Fibroblast of the aortic adventitia (primary cell): ENCODE results near the gene C8B. TPM values are rescaled to one million over a fixed set of nuclear protein-coding genes. Genes with fewer than 3 reads are reported as not detected.

Experiments
- DNase-seq: peaks from one replicate; pipeline ENCODE4 v3.0.0-alpha.2; 2010; ENCODE audit warnings: low read depth
- H3K4me3 ChIP-seq: 2 replicates; pipeline ENCODE4 v1.5.1; 2011; ENCODE audit warnings: low read depth, mild to moderate bottlenecking, control low read depth, low read length, moderate library complexity
- total RNA-seq: library from RNA; depleted of rRNA; stranded (reverse); fragments of >200 nt; gene quantifications from 2 replicates; pipeline ENCODE4 v1.2.3, GENCODE V29; 2012; ENCODE audit warnings: low replicate concordance
- TF ChIP-seq, protein P1 (sequence below): IDR thresholded peaks from 2 replicates; pipeline ENCODE4 v1.5.1; 2011; ENCODE audit warnings: mild to moderate bottlenecking, low read length, control low read depth, inconsistent platforms; ENCODE audit not compliant: insufficient read depth

Gene C8B
- total RNA-seq, 1 donor: not detected

DNA sequence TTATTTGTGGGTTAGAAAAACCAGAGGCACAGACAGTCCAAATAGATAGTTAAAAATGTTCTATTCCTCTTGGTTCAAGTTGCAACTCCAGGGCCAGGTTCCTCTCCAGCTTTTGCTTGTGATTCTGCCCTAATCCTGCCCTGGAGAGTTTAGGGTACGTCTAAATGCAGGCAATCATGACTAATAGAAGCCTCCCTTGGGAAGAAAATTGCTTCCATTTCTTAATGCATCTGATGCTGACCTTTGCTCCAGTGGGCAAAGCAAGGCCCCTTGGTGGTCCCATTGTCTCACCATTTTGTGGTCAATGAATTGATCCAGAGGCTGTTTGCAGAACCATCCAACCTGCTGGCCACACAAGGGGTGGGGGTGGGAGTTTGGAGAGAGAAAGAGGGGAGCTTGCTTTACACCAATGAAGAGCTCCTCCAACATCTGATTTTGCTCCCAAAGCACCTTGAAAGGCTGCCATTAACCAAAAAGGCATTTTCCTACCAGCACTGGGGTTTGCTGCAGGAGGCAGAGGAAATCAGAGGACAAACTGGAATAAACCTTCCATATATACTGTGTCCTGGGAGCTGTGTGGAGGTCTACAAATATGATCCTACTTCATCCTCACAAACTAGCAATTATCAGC is 31.3 kb downstream of the C8B start:
- TF ChIP-seq, protein P1, sequence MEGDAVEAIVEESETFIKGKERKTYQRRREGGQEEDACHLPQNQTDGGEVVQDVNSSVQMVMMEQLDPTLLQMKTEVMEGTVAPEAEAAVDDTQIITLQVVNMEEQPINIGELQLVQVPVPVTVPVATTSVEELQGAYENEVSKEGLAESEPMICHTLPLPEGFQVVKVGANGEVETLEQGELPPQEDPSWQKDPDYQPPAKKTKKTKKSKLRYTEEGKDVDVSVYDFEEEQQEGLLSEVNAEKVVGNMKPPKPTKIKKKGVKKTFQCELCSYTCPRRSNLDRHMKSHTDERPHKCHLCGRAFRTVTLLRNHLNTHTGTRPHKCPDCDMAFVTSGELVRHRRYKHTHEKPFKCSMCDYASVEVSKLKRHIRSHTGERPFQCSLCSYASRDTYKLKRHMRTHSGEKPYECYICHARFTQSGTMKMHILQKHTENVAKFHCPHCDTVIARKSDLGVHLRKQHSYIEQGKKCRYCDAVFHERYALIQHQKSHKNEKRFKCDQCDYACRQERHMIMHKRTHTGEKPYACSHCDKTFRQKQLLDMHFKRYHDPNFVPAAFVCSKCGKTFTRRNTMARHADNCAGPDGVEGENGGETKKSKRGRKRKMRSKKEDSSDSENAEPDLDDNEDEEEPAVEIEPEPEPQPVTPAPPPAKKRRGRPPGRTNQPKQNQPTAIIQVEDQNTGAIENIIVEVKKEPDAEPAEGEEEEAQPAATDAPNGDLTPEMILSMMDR: no peak
- H3K4me3 ChIP-seq: no peak overlapping the region
- DNase-seq: peak; percentile 81

- TF ChIP-seq, protein P1: no peak
- no peak for DNase-seq
- H3K4me3 ChIP-seq: no peak overlapping the region
Observed at GRCh38 chr1:56933606-56934005, 32.2 kb downstream of the C8B start.

GRCh38 chr1:56933161-56933560 is 32.7 kb downstream of the C8B start:
- TF ChIP-seq, protein P1: no peak
- no peak for DNase-seq
- H3K4me3 ChIP-seq: no peak overlapping the region

DNA sequence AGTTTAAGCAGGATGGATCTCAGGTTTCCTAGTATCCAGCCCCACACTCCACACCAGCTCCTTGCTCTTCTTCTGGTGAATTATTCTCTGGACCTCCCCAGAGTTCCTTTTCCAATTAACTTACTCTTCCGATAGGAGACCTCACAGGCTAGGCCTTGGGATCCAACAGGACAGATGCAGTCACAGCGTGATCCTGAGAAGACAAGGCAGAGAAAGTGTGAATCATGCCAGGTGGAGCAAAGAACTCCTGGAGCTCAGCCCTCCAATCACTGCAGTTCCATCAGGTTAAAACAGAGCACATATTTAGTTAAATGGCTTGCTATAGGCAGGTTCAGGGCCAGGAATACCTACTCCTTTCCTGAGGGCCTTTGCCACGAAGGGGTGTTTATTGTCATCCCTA is 34.1 kb downstream of the C8B start:
- DNase-seq: no peak
- no peak overlapping the region for H3K4me3 ChIP-seq
- TF ChIP-seq, protein P1: no peak

- TF ChIP-seq, protein P1: no peak
- no peak for DNase-seq
- no peak overlapping the region for H3K4me3 ChIP-seq
Observed at GRCh38 chr1:56931211-56931610, 34.6 kb downstream of the C8B start.

DNA sequence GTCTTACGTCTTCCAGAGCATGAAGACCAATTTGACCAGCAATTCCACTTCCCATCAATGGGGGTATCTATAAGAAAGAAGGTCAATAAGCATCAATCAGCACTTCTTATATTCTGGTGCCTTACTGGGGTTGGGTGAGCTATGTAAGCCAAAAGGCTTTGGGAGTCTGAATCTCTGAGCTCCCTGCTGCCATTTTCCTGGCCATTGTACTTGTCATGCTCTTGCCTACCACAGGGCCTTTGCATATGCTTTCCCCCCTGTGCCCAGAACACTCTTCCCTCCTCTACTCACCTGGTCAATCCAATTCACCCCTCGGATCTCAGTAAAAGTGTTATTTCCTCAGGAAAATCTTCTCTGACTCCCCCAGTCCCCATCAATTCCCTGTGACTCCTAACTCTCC is 36.3 kb downstream of the C8B start:
- TF ChIP-seq, protein P1: no peak
- no peak overlapping the region for H3K4me3 ChIP-seq
- no peak for DNase-seq

DNA sequence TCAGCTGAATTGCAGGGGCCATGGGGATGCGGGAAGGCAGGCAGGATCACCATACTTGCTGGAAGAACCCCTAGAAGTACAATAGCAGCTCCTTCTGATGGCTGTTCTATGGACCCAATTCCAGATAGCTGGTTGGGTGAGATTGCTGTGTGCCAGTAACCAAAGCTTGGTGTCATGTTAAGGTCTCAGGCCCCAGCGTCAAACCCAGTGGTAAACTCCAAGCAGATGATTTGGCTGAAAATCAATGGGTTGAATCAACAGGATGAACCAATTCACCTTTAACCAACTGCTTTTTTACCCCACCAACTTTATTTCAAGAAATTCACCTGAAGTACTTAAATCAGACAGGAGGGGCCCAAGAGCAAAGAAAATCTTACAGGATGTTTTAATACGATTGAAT is 37.8 kb downstream of the C8B start:
- DNase-seq: no peak
- TF ChIP-seq, protein P1: no peak
- H3K4me3 ChIP-seq: no peak overlapping the region
